AG04450 (cell line): ENCODE data around the gene CLCF1. TPM values are rescaled to one million over a fixed set of nuclear protein-coding genes. Genes with fewer than 3 reads are reported as not detected.

Experiments
- CTCF ChIA-PET: fragments of 300-600, 350-600 bp; formaldehyde crosslinking; extraction: SDS; loops from one replicate; lab custom pipeline; 2022; ENCODE audit warnings: antibody characterized with exemption, inconsistent platforms; lab: Charles Lee
- POLR2A ChIA-PET: fragments of 350-600 bp; formaldehyde crosslinking; extraction: SDS; loops from one replicate; lab custom pipeline; 2021; ENCODE audit warnings: antibody characterized with exemption, inconsistent platforms; lab: Yijun Ruan, JAX
- DNase-seq: peaks from one replicate; pipeline ENCODE4 v3.0.0-alpha.2; 2011; ENCODE audit warnings: low read depth, low spot score
- H3K27ac ChIP-seq: one replicate; pipeline ENCODE4 v1.5.1; 2012; ENCODE audit warnings: low read depth, low read length, control low read depth
- H3K27me3 ChIP-seq: one replicate; pipeline ENCODE4 v1.6.0; 2012; ENCODE audit warnings: low read length; ENCODE audit not compliant: control insufficient read depth, insufficient read depth
- H3K4me3 ChIP-seq: 2 replicates; pipeline ENCODE4 v1.5.1; 2011; ENCODE audit warnings: mild to moderate bottlenecking, low read depth, low read length, control low read depth
- H3K9me3 ChIP-seq: 2 replicates; pipeline ENCODE4 v1.5.1; 2012; ENCODE audit warnings: low read length; ENCODE audit not compliant: control insufficient read depth, insufficient read depth
- CTCF ChIP-seq: IDR thresholded peaks from 2 replicates; pipeline ENCODE4 v1.5.1; 2011; ENCODE audit warnings: low read depth, low read length, control low read depth, inconsistent platforms
- polyA plus RNA-seq: library from polyadenylated mRNA; depleted of rRNA; stranded (reverse); fragments of >200 nt; gene quantifications from 2 replicates; pipeline ENCODE4 v1.2.3, GENCODE V29; 2011

CLCF1 gene
- polyA plus RNA-seq, 1 experiment, result 11.4 TPM

DNA sequence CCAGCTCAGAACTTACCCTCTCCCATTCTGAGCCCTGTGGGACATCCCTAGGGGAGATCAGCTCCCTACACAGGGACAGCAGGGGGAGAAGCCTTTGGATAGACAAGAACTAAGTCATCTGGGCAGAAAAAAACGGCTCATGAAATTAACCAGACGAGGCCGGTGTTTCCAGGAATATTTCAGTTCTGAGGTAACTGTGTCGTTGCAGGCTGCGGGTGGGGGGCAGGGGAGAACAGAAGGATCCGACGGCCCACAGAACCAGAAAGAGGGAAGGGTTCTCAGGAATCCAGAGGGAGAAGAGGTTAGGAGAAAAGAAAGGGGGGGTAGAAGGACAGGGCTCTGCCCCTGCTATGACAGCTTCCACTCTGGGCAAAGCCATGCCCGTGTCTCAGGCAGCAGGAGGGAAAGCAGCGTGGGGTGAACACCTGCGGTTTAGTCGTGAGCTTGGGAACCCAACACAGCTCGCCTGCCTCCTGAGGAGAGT is 3.6 kb downstream of the CLCF1 start:
- DNase-seq, result no peak
- POLR2A ChIA-PET, result interaction anchor here (0.7 to 8.0 kb wide), 5 partner anchors 10 to 159 kb away, joined by 4 to 106 read pairs (median 4); partner anchors contain the start of genes POLD4 and PPP1CA
- peak overlapping the region; percentile 89 for H3K27ac ChIP-seq

GRCh38 chr11:67369275-67369674 is 4.1 kb downstream of the CLCF1 start:
- no peak for DNase-seq
- ChIA-PET POLR2A (interaction anchor here (0.7 to 8.0 kb wide), 4 partner anchors 10 to 159 kb away, joined by 4 to 106 read pairs (median 4); partner anchors contain the start of genes POLD4 and PPP1CA), CTCF (interaction anchor here (3.0 to 24.1 kb wide), 2 partner anchors 11 to 12 kb away, joined by 39 to 716 read pairs; partner anchors contain the start of gene POLD4)
- H3K9me3 ChIP-seq, result no peaks in the 10 kb centered on the region; the same call in 1 of the 2 replicates
- TF ChIP-seq CTCF, result no peak
- no peak overlapping the region; the same call in 1 of the 2 replicates for H3K4me3 ChIP-seq
- peak overlapping the region; percentile 89 for H3K27ac ChIP-seq
- H3K27me3 ChIP-seq, result no peaks in the 10 kb centered on the region

More for the DNA sequence above, 3.6 kb downstream of the CLCF1 start:
- Histone ChIP-seq H3K27me3 (no peaks in the 10 kb centered on the region), H3K4me3 (peak overlapping the region; percentile 31), H3K9me3 (no peaks in the 10 kb centered on the region; the same call in 1 of the 2 replicates)
- CTCF ChIA-PET, result interaction anchor here (1.3 to 24.1 kb wide), 4 partner anchors 12 to 108 kb away, joined by 3 to 716 read pairs (median 23); partner anchors contain the start of gene POLD4
- TF ChIP-seq CTCF, result peak; percentile 13; the same call in 1 of the 2 replicates

DNA sequence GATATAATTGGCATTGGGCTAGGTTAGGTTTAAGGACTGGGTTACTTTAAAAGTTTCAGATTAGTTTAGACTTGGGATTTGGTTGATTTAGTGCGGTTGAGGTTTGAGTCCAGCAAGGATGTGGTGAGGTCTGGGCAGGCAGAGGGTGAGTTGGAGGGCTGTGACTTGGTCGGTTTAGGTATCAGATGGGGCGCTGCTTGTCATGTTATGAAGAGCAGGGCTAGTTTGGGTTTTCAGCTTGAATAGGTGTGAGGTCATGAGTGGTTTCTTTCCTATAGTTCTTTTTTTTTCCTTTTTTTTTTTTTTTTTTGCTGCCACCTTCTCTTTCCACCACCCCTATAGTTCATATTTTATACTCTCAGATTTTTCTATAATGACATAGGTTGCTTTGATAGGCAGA is 4.8 kb downstream of the CLCF1 start:
- Histone ChIP-seq H3K27me3 (no peaks in the 10 kb centered on the region), H3K27ac (no peak overlapping the region), H3K4me3 (no peak overlapping the region), H3K9me3 (no peaks in the 10 kb centered on the region; the same call in 1 of the 2 replicates)
- ChIA-PET CTCF (interaction anchor here (3.0 to 24.1 kb wide), 2 partner anchors 10 to 13 kb away, joined by 39 to 716 read pairs; partner anchors contain the start of gene POLD4), POLR2A (interaction anchor here (0.6 to 8.0 kb wide), 4 partner anchors 11 to 70 kb away, joined by 3 to 106 read pairs (median 4); partner anchors contain the start of genes POLD4 and PPP1CA)
- DNase-seq, result no peak
- no peak for TF ChIP-seq CTCF

DNA sequence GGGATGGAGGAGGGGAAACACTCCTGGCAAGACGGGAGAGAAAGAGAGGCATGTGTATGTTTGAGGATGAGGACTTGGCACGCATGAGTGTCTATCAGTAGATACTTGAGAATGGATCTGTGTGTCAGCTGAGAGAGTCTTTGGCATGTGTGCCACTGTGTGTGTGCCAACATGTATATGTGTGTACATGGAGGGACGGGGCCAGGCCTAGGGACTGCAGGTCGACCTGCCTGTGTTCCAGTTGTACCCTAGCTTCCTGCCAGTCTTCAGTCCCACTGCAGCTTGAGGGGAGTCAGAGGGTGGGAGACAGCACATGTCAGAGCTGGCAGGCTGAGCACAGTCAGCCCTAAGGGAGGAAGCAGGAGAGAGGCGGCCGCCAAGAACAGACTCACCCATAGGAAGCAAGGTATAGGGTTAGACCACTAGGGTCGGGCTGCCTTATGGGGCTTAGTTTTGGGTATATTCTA is 5.6 kb downstream of the CLCF1 start:
- Histone ChIP-seq H3K9me3 (no peaks in the 10 kb centered on the region; the same call in 1 of the 2 replicates), H3K27me3 (no peaks in the 10 kb centered on the region), H3K4me3 (no peak overlapping the region), H3K27ac (no peak overlapping the region)
- no peak for TF ChIP-seq CTCF
- DNase-seq, result no peak
- CTCF ChIA-PET, result interaction anchor here (1.0 to 19.6 kb wide), 5 partner anchors 11 to 34 kb away, joined by 3 to 716 read pairs (median 7); partner anchors contain the start of genes CLCF1, PPP1CA and RAD9A
- POLR2A ChIA-PET, result interaction anchor here (3.5 kb wide), 1 partner anchor 14 kb away, joined by 12 read pairs; the partner anchor contains the start of gene POLD4
